Stimulated activated CD8-positive, alpha-beta memory T cell treated with anti-CD3 and anti-CD28 coated beads, Interleukin-15, amount 100 ng/mL, for 1 hour (primary cell): Measurements from ENCODE around the gene DYDC2.
"Not testable (repeated sequence)": the region's sequence is repeated elsewhere in the genome, so short reads cannot be mapped to it uniquely, and the experiment has no call there.

ENCODE experiments used
- DNase-seq: peaks from one replicate; pipeline ENCODE4 v3.0.0-alpha.2; 2020; ENCODE audit warnings: low read depth

The DYDC2 gene

GRCh38 chr10:80356563-80356988 is at the start of gene DYDC2, which contains the start of gene DYDC1:
Gene DYDC2, plus strand, starts transcription at chr10:80356781. Its CDS starts 5,663 bp downstream, at chr10:80362444.
Gene DYDC1, minus strand, starts transcription at chr10:80356755. Its CDS starts 4,154 bp downstream, at chr10:80352601.
- DNase-seq, result no peak

- no peak for DNase-seq
Observed at GRCh38 chr10:80313523-80313922, 43.1 kb upstream of the DYDC2 start.

GRCh38 chr10:80315391-80315790 is 41.2 kb upstream of the DYDC2 start:
- no peak for DNase-seq

GRCh38 chr10:80318742-80319141 is 37.8 kb upstream of the DYDC2 start:
- no peak for DNase-seq

GRCh38 chr10:80319318-80319717 is 37.3 kb upstream of the DYDC2 start:
- DNase-seq, result no peak

GRCh38 chr10:80319725-80320290 is 36.8 kb upstream of the DYDC2 start:
- DNase-seq, result no peak

- no peak for DNase-seq
Observed at GRCh38 chr10:80320377-80320776, 36.2 kb upstream of the DYDC2 start.

- no peak for DNase-seq
Observed at GRCh38 chr10:80321183-80321582, 35.4 kb upstream of the DYDC2 start.

- no peak for DNase-seq
Observed at GRCh38 chr10:80322158-80322557, 34.4 kb upstream of the DYDC2 start.

- DNase-seq, result no peak
Observed at GRCh38 chr10:80322711-80323110, 33.9 kb upstream of the DYDC2 start.

GRCh38 chr10:80323311-80323710 is 33.3 kb upstream of the DYDC2 start:
- DNase-seq, result no peak

GRCh38 chr10:80324086-80324485 is 32.5 kb upstream of the DYDC2 start:
- DNase-seq, result no peak

GRCh38 chr10:80324891-80325364 is 31.7 kb upstream of the DYDC2 start:
- DNase-seq, result no peak

- DNase-seq, result no peak
Observed at GRCh38 chr10:80333983-80334382, 22.6 kb upstream of the DYDC2 start.

- no peak for DNase-seq
Observed at GRCh38 chr10:80344276-80344675, 12.3 kb upstream of the DYDC2 start.

- no peak for DNase-seq
Observed at GRCh38 chr10:80344912-80345311, 11.7 kb upstream of the DYDC2 start.

GRCh38 chr10:80350251-80350650 is 6.3 kb upstream of the DYDC2 start:
- no peak for DNase-seq

- DNase-seq, result no peak
Observed at GRCh38 chr10:80351220-80351619, 5.4 kb upstream of the DYDC2 start.

- no peak for DNase-seq
Observed at GRCh38 chr10:80356989-80357850, 639 bp downstream of the DYDC2 start.

- no peak for DNase-seq
Observed at GRCh38 chr10:80357851-80358125, 1.2 kb downstream of the DYDC2 start.

GRCh38 chr10:80358925-80359324 is 2.3 kb downstream of the DYDC2 start:
- not testable (repeated sequence) for DNase-seq

- DNase-seq, result no peak
Observed at GRCh38 chr10:80359644-80360043, 3.1 kb downstream of the DYDC2 start.

- DNase-seq, result no peak
Observed at GRCh38 chr10:80365510-80365909, 8.9 kb downstream of the DYDC2 start.

GRCh38 chr10:80371467-80371866 is 14.9 kb downstream of the DYDC2 start:
- no peak for DNase-seq
